SK-N-SH (cell line): Measurements from ENCODE around the gene TACC2. TPM values are rescaled to one million over a fixed set of nuclear protein-coding genes. Genes with fewer than 3 reads are reported as not detected.

Source experiments
- CTCF ChIA-PET: fragments of 300-600, 350-600 bp; formaldehyde crosslinking; extraction: SDS; loops from one replicate; lab custom pipeline; 2021; lab: Yijun Ruan, JAX
- POLR2A ChIA-PET: fragments of 350-600 bp; sonication (Branson Sonifier 250); formaldehyde crosslinking; extraction: SDS; loops from one replicate; lab custom pipeline; 2020; ENCODE audit warnings: antibody characterized with exemption, inconsistent platforms; lab: Yijun Ruan, JAX
- DNase-seq: peaks from one replicate; pipeline ENCODE4 v3.0.0; 2012
- H2AFZ ChIP-seq: fragments of 200-600 bp; sonication (generic); 2 replicates; pipeline ENCODE4 v1.8.1; 2016; ENCODE audit warnings: antibody characterized with exemption, mild to moderate bottlenecking, low read depth
- H3F3A ChIP-seq: fragments of 200-600 bp; sonication (generic); replicated peaks from 2 replicates; pipeline ENCODE3; 2016; ENCODE audit warnings: antibody characterized with exemption, mild to moderate bottlenecking; ENCODE audit not compliant: insufficient read depth
- H3K27ac ChIP-seq, 2 experiments: fragments of 200-500 bp in 1 of 2; fragments of 200-600 bp in 1 of 2; sonication (Bioruptor generic) in 1 of 2; sonication (generic), shearing (Covaris generic) in 1 of 2; 2 replicates each; pipeline versions ENCODE4 v1.5.1 to v1.6.1; 2014 to 2016; ENCODE audit warnings: low read depth in 2 of 2, inconsistent platforms in 1 of 2, low read length in 1 of 2, mild to moderate bottlenecking in 1 of 2, mixed read lengths in 1 of 2
- H3K27me3 ChIP-seq: fragments of 200-600 bp; sonication (generic), shearing (Covaris generic); 2 replicates; pipeline ENCODE4 v1.6.1; 2016; ENCODE audit warnings: mixed run types; ENCODE audit not compliant: insufficient read depth
- H3K36me3 ChIP-seq, 2 experiments: fragments of 200-500 bp in 1 of 2; fragments of 200-600 bp in 1 of 2; sonication (Bioruptor generic) in 1 of 2; sonication (generic) in 1 of 2; replicated peaks in 1 of 2; 2 replicates each; pipeline versions ENCODE3 to v1.5.1; 2014 to 2016; ENCODE audit warnings: low read length in 1 of 2, mild to moderate bottlenecking in 1 of 2; ENCODE audit not compliant: insufficient read depth in 2 of 2, control insufficient read depth in 1 of 2
- H3K4me1 ChIP-seq, 2 experiments: fragments of 200-500 bp in 1 of 2; fragments of 200-600 bp in 1 of 2; sonication (Bioruptor generic) in 1 of 2; sonication (generic), shearing (Covaris generic) in 1 of 2; 2 replicates each; pipeline versions ENCODE4 v1.5.1 to v1.6.1; 2014 to 2016; ENCODE audit warnings: low read depth in 1 of 2, low read length in 1 of 2, mixed run types in 1 of 2; ENCODE audit not compliant: insufficient read depth in 2 of 2, control insufficient read depth in 1 of 2
- H3K4me2 ChIP-seq: fragments of 200-600 bp; sonication (generic), shearing (Covaris generic); 2 replicates; pipeline ENCODE4 v1.6.1; 2017; ENCODE audit warnings: mixed run types
- H3K4me3 ChIP-seq, 2 experiments: fragments of 200-500 bp in 1 of 2; fragments of 200-600 bp in 1 of 2; sonication (Bioruptor generic) in 1 of 2; sonication (generic), shearing (Covaris generic) in 1 of 2; 2 replicates each; pipeline versions ENCODE4 v1.5.1 to v1.8.1; 2014 to 2016; ENCODE audit warnings: low read depth in 2 of 2, inconsistent platforms in 1 of 2, low read length in 1 of 2, mild to moderate bottlenecking in 1 of 2, mixed read lengths in 1 of 2, moderate library complexity in 1 of 2
- H3K79me2 ChIP-seq: fragments of 200-600 bp; sonication (generic); 2 replicates; pipeline ENCODE4 v1.8.1; 2017; ENCODE audit warnings: mild to moderate bottlenecking; ENCODE audit not compliant: insufficient read depth
- H3K9ac ChIP-seq: fragments of 200-600 bp; sonication (generic); 2 replicates; pipeline ENCODE4 v1.6.1; 2017; ENCODE audit warnings: mixed run types
- H3K9me2 ChIP-seq: fragments of 200-600 bp; sonication (generic); 2 replicates; pipeline ENCODE4 v1.6.1; 2017; ENCODE audit warnings: mixed run types
- H3K9me3 ChIP-seq: fragments of 200-600 bp; sonication (generic); 2 replicates; pipeline ENCODE4 v1.6.1; 2017; ENCODE audit warnings: mixed run types, mild to moderate bottlenecking, moderate library complexity
- H4K20me1 ChIP-seq: fragments of 200-600 bp; sonication (generic); 2 replicates; pipeline ENCODE4 v1.6.1; 2017; ENCODE audit warnings: mild to moderate bottlenecking, mixed run types; ENCODE audit not compliant: insufficient read depth
- CHD2 ChIP-seq: fragments of 150-350 bp; IDR thresholded peaks from 2 replicates; pipeline ENCODE4 v1.6.1; 2018; ENCODE audit warnings: low read length; ENCODE audit not compliant: partially characterized antibody
- CTCF ChIP-seq: fragments of 200-600 bp; sonication (generic); IDR thresholded peaks from 2 replicates; pipeline ENCODE4 v1.6.1; 2017; ENCODE audit warnings: antibody characterized with exemption, mild to moderate bottlenecking, moderate library complexity
- ELF1 ChIP-seq: IDR thresholded peaks from 2 replicates; pipeline ENCODE4 v1.4.0; 2012
- EP300 ChIP-seq, 2 experiments: IDR thresholded peaks; 2 replicates each; pipeline versions ENCODE4 v1.4.0 to v1.6.1; 2012; ENCODE audit warnings: borderline replicate concordance in 1 of 2, low read depth in 1 of 2, low read length in 1 of 2
- FOSL2 ChIP-seq: IDR thresholded peaks from 2 replicates; pipeline ENCODE4 v1.4.0; 2012; ENCODE audit warnings: low read depth, mild to moderate bottlenecking, moderate library complexity, borderline replicate concordance
- FOXJ3 ChIP-seq: sonication (generic); formaldehyde crosslinking; IDR thresholded peaks from 2 replicates; pipeline ENCODE4 v1.5.1; 2020; ENCODE audit warnings: mild to moderate bottlenecking, missing genetic modification reagents
- FOXM1 ChIP-seq: IDR thresholded peaks from 2 replicates; pipeline ENCODE4 v1.4.0; 2012; ENCODE audit warnings: low read depth, mild to moderate bottlenecking
- GABPA ChIP-seq: IDR thresholded peaks from 2 replicates; pipeline ENCODE4 v1.4.0; 2012; ENCODE audit warnings: low read depth, mild to moderate bottlenecking
- GATA2 ChIP-seq: sonication (generic); formaldehyde crosslinking; IDR thresholded peaks from 2 replicates; pipeline ENCODE4 v1.5.0; 2020; ENCODE audit warnings: mild to moderate bottlenecking, missing genetic modification reagents
- MXI1 ChIP-seq: IDR thresholded peaks from 2 replicates; pipeline ENCODE4 v1.6.1; 2012; ENCODE audit warnings: mild to moderate bottlenecking, low read depth, low read length, improper control_type of control experiment
- RAD21 ChIP-seq: IDR thresholded peaks from 2 replicates; pipeline ENCODE4 v1.6.1; 2012; ENCODE audit warnings: mild to moderate bottlenecking, low read length
- RCOR1 ChIP-seq: fragments of 150-350 bp; IDR thresholded peaks from 2 replicates; pipeline ENCODE4 v1.6.1; 2017; ENCODE audit warnings: antibody characterized with exemption, low read length
- RXRA ChIP-seq: IDR thresholded peaks from 2 replicates; pipeline ENCODE4 v1.4.0; 2012; ENCODE audit warnings: low read depth, mild to moderate bottlenecking, borderline replicate concordance
- SIN3A ChIP-seq: IDR thresholded peaks from 2 replicates; pipeline ENCODE4 v1.6.1; 2012; ENCODE audit warnings: low read depth, mild to moderate bottlenecking, low read length, moderate library complexity, borderline replicate concordance
- SMC3 ChIP-seq: IDR thresholded peaks from 2 replicates; pipeline ENCODE4 v1.6.1; 2012; ENCODE audit warnings: low read depth, low read length, improper control_type of control experiment
- TAF1 ChIP-seq: IDR thresholded peaks from 2 replicates; pipeline ENCODE4 v1.6.1; 2012; ENCODE audit warnings: low read depth, mild to moderate bottlenecking, low read length, moderate library complexity, borderline replicate concordance
- TEAD4 ChIP-seq: IDR thresholded peaks from 2 replicates; pipeline ENCODE4 v1.4.0; 2012; ENCODE audit warnings: mild to moderate bottlenecking, borderline replicate concordance; ENCODE audit not compliant: insufficient read depth
- USF2 ChIP-seq: fragments of 150-350 bp; IDR thresholded peaks from 2 replicates; pipeline ENCODE4 v1.6.1; 2017; ENCODE audit warnings: antibody characterized with exemption, low read length, low read depth, borderline replicate concordance
- YY1 ChIP-seq: IDR thresholded peaks from 2 replicates; pipeline ENCODE4 v1.4.0; 2012; ENCODE audit warnings: low read depth, mild to moderate bottlenecking
- ZBTB33 ChIP-seq: IDR thresholded peaks from 2 replicates; pipeline ENCODE4 v1.4.0; 2012; ENCODE audit warnings: low read depth, borderline replicate concordance
- WGBS: methylation state at CpG from one replicate; pipeline ENCODE4 v1.1.6; 2017; ENCODE audit warnings: low lambda C conversion rate; 5-methylcytosine and 5-hydroxymethylcytosine counted together
- polyA plus RNA-seq, 3 experiments: library from polyadenylated mRNA; depleted of rRNA; stranded (reverse); fragments of >200 nt; gene quantifications; 2 replicates each; pipeline ENCODE4 v1.2.3, GENCODE V29; 2012

TACC2 gene
- polyA plus RNA-seq, 1 of the 3 experiments (the other 2 are of a cell fraction), result 8.8 TPM

GRCh38 chr10:122213766-122214165, 224.8 kb downstream of the TACC2 start (continued):
- peak; percentile 48; the same call in 1 of the 2 replicates for TF ChIP-seq MXI1
- no peak; the same call in 1 of the 2 replicates for TF ChIP-seq GATA2 (CRISPR knock-in tag)
- TF ChIP-seq YY1, result no peak

GRCh38 chr10:122216047-122216446, 227.1 kb downstream of the TACC2 start:
- Histone ChIP-seq H3K4me3 (no peak overlapping the region), H2AFZ (no peak overlapping the region), H3K9me3 (no peaks in the 10 kb centered on the region), H4K20me1 (no peaks in the 10 kb centered on the region), H3K4me1 (peaks cover 0 to 43% of the 10 kb centered on the region in 2 experiments; a peak in 2 of 4 replicates), H3K4me2 (no peak overlapping the region), H3K27ac (peak overlapping the region in 1 of 2 experiments; percentile 53; a peak in 1 of 4 replicates), H3K9ac (no peak overlapping the region), H3K36me3 (peaks cover 0 to 22% of the 10 kb centered on the region in 2 experiments), H3F3A (no peaks in the 10 kb centered on the region)
- 98% methylated on average over 2 of the region's 2 CpGs for WGBS
- DNase-seq, result peak; percentile 41
- CTCF ChIA-PET, result interaction anchor here (1.2 to 1.9 kb wide), 2 partner anchors 73 to 219 kb away, joined by 3 to 11 read pairs; no protein-coding TSS in a partner anchor
- TF ChIP-seq GATA2 (CRISPR knock-in tag) (peak; percentile 84), RAD21 (no peak), CHD2 (no peak), RCOR1 (0 out of 2 replicates have a peak, but pooled peaks have one; percentile 12), SIN3A (no peak), CTCF (no peak), TEAD4 (no peak), FOSL2 (no peak), FOXJ3 (CRISPR knock-in tag) (0 out of 2 replicates have a peak, but pooled peaks have one; percentile 29)
- TF ChIP-seq, all 33 proteins: peak for 3
- Histone ChIP-seq H3K27me3 (no peaks in the 10 kb centered on the region), H3K9me2 (no peaks in the 10 kb centered on the region), H3K79me2 (no peaks in the 10 kb centered on the region)
- POLR2A ChIA-PET, result no interaction called here

GRCh38 chr10:122219340-122219739, 230.4 kb downstream of the TACC2 start:
- Histone ChIP-seq H3K79me2 (no peaks in the 10 kb centered on the region), H3K4me2 (no peak overlapping the region), H2AFZ (no peak overlapping the region), H3F3A (no peaks in the 10 kb centered on the region), H3K4me3 (no peak overlapping the region), H3K36me3 (peaks cover 0 to 23% of the 10 kb centered on the region in 2 experiments), H4K20me1 (no peaks in the 10 kb centered on the region), H3K27me3 (no peaks in the 10 kb centered on the region), H3K9ac (no peak overlapping the region), H3K9me2 (no peaks in the 10 kb centered on the region), H3K9me3 (no peaks in the 10 kb centered on the region), H3K4me1 (peaks cover 0 to 23% of the 10 kb centered on the region in 2 experiments; a peak in 1 of 4 replicates), H3K27ac (no peak overlapping the region)
- TF ChIP-seq FOXM1 (no peak), ZBTB33 (no peak), GABPA (no peak), EP300 (IDR thresholded peaks at IDR 0.05; ENCODE audit: borderline replicate concordance in 1 of 2, low read depth in 1 of 2, low read length in 1 of 2) (no peak), TAF1 (no peak), USF2 (no peak), TEAD4 (no peak), ELF1 (no peak), RXRA (no peak), SMC3 (no peak)
- ChIA-PET POLR2A (no interaction called here), CTCF (interaction anchor here (0.6 to 1.5 kb wide), 5 partner anchors 10 to 78 kb away, joined by 3 to 5 read pairs (median 3); no protein-coding TSS in a partner anchor)
- 98% methylated on average over 6 of the region's 6 CpGs for WGBS
- no peak for DNase-seq
